ENCODE measurements around the gene ZBTB7C. TPM values are rescaled to one million over a fixed set of nuclear protein-coding genes. Genes with fewer than 3 reads are reported as not detected.

Gene ZBTB7C
- total and polyA plus RNA-seq, 10 of the 15 experiments (the other 5 are each of a cell fraction or from before 2014, with no cell fraction given) = under 0.01 to 0.08 (median 0.01) TPM; not detected in 7

- TF ChIP-seq RAD21 (IDR thresholded peaks at IDR 0.05; ENCODE audit: insufficient read depth, low read depth, low read length) (no peak), ASH2L (IDR thresholded peaks at IDR 0.05; ENCODE audit: borderline replicate concordance, low read depth) (no peak), LARP7 (IDR thresholded peaks at IDR 0.05) (no peak), MLLT1 (IDR thresholded peaks at IDR 0.05) (no peak), WRNIP1 (IDR thresholded peaks at IDR 0.05; ENCODE audit: borderline replicate concordance, low read depth, low read length) (no peak), PKNOX1 (IDR thresholded peaks at IDR 0.05) (no peak), ATF2 (IDR thresholded peaks at IDR 0.05; ENCODE audit: low read length) (no peak), REST (IDR thresholded peaks at IDR 0.05; ENCODE audit: low read depth, low read length) (no peak), ZBED1 (IDR thresholded peaks at IDR 0.05; ENCODE audit: borderline replicate concordance) (no peak)
These were observed 209.8 kb downstream of the ZBTB7C start (continued) for GRCh38 chr18:48199399-48199798.

All from GM12878 (cell line).